ENCODE data around the gene GALNTL6.

DNA sequence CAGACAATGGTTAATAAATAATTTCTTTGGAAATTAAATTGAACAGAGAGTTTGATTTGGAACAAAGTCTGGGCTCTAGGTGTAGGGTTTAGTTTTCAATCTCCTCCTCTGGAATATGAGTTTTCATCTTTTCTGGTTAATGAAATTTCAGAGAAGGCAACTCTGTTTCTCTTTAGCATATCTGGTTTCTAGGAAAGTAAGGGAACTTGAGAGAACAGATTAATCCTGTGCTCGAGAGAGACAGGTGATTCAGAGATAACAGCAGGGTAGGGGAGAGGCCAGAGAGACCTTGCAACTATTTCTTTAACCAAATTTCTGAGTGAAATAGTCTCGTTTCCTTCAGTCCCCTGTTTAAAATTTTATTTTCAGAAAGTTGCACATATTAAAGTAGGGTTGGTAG lies 275.4 kb downstream of the GALNTL6 start:
- TF ChIP-seq, protein P1, sequence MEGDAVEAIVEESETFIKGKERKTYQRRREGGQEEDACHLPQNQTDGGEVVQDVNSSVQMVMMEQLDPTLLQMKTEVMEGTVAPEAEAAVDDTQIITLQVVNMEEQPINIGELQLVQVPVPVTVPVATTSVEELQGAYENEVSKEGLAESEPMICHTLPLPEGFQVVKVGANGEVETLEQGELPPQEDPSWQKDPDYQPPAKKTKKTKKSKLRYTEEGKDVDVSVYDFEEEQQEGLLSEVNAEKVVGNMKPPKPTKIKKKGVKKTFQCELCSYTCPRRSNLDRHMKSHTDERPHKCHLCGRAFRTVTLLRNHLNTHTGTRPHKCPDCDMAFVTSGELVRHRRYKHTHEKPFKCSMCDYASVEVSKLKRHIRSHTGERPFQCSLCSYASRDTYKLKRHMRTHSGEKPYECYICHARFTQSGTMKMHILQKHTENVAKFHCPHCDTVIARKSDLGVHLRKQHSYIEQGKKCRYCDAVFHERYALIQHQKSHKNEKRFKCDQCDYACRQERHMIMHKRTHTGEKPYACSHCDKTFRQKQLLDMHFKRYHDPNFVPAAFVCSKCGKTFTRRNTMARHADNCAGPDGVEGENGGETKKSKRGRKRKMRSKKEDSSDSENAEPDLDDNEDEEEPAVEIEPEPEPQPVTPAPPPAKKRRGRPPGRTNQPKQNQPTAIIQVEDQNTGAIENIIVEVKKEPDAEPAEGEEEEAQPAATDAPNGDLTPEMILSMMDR (conservative IDR thresholded peaks at IDR 0.05; ENCODE audit: low read length): no peak
- TF ChIP-seq EZH2phosphoT487 (IDR thresholded peaks at IDR 0.05; ENCODE audit: borderline replicate concordance): no peak
